HG03460 (cell line): ENCODE results near the gene NR1I3.
A peak's percentile ranks its signal among the peaks of the same experiment; 100 is the strongest.

ENCODE experiments used
- ATAC-seq: cut with Tn5 transposase; IDR thresholded peaks from one replicate; pipeline ENCODE4 v1.9.1; 2021; ENCODE audit not compliant: unreplicated experiment

NR1I3 gene

DNA sequence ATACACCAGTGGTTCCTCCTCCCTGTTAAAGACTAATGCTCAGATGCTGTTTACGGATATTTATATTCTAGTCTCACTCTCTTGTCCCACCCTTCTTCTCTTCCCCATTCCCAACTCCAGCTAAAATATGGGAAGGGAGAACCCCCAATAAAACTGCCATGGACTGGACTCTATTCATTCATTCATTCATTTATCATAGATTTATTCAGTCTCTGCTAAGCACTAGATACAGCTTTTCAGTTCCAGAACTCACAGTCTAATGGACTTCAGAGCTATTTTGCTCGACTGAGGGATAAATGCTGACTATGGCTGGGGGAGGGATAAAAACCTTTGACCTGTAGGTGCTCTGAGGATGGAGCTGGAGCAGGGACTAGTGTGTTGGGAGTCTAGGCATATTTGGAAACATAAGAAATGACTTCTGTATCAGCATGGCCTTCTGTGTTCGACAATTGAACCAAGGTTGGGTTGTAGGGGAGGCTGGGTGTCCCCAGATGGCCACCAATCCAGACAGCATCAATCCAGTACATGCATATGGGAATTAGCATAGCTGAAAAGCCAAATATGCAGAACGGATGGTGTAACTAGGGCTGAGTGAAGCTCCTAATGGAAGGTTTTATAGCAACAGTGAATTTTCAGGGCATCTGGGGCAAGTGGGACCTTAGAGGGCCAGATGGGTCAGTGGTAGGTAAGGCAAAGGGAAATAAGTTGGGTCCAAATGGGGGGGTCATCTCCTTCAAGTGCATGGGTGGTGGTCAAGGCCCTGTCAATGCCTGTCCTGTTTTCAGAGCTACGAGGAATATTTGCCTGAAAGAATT lies 18.7 kb downstream of the NR1I3 start:
- no peak for ATAC-seq

DNA sequence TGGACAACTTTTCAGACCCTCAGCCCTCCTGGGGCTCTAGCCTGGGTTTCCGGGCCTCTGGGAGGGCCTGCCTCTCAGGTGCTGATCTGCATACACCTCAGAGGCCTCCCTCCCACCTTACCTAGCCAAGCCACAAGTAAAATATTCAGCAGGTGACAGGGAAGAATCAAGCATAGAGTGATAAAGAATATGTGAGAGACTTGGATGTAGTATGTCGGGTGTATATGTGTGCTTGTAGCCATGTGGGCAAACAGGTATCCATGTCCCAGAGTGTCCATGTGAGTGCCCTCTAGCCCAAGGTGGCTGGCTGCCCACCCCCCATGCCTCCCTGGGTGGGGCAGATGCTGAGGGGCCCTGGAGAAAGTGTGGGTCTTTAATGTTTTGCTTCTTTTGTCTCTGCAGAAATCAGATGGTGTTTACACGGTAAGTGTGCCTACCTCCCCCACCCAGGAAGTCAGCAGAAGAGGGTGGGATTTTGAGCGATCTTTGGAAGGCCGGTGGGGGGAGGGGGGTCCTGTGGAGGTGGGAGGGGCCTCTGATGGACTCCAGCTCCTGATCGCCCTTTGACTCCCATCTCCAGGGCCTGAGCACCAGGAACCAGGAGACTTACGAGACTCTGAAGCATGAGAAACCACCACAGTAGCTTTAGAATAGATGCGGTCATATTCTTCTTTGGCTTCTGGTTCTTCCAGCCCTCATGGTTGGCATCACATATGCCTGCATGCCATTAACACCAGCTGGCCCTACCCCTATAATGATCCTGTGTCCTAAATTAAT lies 19.5 kb downstream of the NR1I3 start:
- no peak for ATAC-seq

DNA sequence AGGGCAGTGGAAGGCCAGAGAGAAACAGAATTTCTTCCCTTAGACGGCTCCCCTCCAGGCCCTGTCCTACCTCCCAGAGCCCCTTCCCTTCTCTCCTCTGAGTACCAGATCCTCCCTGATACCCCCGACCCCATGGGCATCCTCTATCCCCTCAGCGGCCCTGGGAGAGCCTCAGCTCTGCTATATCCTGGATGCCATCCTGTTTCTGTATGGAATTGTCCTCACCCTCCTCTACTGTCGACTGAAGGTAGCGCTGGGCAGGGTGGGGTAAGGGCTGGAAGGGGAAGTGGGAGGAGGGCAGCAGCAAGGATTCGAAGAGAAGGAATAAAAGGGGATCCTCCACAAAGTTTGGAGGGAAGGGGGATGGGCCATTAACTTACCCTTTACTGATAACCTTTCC lies 20.2 kb downstream of the NR1I3 start:
- no peak for ATAC-seq

DNA sequence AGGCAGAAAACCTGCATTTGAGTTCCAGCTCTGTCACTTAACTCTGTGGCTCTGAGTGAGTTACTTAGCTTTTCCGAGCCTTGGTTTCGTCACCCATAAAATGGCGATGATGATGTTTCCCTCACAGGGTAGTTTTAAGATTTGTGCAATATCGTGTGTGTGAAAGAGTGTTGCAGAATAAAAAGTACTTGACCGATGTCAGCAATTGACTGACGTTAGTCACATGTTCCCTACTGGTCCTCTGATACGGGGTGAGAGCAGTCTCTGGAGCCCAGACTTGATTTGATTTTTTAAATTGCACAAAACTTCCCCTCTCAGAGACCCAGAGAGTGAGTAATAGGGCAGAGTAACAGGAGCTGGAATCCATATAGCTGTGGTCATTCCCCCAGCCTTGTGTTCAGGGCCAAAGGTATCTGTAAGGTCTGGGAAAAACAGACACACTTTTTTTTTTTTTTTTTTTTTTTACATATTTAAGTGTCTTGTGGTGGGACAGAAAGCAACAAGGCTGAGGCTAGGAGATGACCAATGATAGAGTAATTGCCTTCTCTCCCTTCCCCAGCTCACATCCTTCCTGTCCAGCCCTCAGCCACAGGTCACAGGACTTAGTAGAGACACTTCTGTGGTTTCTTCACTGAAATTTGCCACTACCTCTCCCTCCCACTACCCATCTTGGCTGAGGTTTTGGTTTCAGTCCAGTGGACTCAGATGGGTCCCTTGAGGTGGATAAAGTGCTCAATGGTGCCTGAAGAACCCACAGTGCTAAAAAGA lies 20.9 kb downstream of the NR1I3 start:
- ATAC-seq: peak; percentile 83

DNA sequence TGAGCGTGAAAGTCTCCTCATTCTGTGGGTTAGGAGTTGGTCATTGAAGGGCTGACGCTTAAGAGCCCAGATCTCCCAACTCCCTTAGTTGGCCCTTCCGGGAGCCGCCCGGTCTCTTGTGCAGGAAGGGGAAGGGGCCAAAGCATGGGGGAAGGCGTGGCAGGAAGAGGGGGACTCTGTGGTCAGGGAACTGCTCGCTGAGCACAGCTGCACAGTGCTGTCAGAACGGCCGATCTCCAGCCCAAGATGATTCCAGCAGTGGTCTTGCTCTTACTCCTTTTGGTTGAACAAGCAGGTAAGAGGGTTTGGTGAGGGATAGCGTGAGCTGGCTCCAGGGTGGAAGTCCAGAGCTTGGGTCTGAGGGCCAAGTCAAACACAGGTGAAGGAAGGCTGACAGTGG lies 22.9 kb downstream of the NR1I3 start, which contains the start of gene FCER1G:
Gene FCER1G, plus strand, starts transcription at position 220 of the 400 bp plus-strand sequence. Its CDS starts 27 bp downstream, at position 247.
- no peak for ATAC-seq

DNA sequence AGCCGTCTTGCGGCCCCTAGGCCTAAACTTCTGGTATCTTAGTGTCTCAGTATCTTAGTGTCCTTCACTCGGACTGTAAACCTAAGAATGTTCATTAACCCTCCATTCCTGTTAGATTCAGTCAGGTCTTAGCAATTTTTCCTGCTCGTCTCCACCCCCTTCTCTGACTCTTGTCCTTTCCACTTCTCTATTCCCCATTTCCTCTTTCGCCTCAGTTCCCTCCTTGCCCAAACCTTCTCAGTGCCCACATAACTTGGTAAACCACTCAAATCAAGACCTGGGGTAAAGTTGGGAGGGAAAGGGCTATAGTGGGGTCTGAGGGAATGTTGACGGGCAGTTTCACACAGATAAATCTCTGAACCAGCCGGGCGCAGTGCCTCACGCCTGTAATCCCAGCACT lies 23.6 kb downstream of the NR1I3 start:
- ATAC-seq: no peak

DNA sequence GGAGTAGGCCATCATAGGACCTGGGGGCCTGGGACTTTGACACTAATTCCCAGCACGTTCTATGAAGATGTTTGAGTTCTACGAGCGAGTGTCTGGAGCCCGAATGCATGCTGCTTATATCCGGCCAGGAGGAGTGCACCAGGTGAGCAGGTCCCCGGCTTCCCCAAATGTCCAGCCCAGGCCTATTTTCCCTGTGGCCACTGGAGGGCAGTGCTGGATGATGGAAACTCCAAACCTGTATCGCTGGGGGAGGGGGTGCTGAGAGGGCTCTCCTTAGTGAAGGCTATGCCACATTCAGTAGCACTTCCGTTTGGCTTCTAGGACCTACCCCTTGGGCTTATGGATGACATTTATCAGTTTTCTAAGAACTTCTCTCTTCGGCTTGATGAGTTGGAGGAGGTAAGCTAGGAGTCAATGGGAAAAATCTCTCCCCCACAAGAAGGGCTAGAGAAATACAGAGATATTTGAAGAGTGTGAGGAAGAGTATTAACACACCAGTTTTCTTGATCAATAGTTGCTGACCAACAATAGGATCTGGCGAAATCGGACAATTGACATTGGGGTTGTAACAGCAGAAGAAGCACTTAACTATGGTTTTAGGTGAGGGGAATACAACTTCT lies 28.1 kb downstream of the NR1I3 start:
- peak; percentile 57 for ATAC-seq

DNA sequence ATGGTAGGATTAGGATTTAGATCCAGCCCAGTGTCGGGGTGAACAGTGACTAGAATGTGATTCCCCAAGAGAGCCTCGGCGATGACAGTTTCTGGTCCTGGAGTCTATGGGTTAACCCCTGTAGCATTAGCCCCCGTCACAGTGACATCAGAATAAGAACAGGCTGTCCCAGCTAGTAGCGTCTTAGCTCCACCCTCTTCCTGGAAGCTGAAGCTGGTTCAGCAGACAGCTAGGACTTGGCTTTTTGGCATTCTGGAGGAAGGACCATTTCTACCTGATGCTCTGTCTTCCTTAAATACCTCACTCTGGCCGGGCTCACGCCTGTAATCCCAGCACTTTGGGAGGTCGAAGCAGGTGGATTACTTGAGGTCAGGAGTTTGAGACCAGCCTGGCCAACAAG lies 30.8 kb downstream of the NR1I3 start:
- ATAC-seq: no peak

DNA sequence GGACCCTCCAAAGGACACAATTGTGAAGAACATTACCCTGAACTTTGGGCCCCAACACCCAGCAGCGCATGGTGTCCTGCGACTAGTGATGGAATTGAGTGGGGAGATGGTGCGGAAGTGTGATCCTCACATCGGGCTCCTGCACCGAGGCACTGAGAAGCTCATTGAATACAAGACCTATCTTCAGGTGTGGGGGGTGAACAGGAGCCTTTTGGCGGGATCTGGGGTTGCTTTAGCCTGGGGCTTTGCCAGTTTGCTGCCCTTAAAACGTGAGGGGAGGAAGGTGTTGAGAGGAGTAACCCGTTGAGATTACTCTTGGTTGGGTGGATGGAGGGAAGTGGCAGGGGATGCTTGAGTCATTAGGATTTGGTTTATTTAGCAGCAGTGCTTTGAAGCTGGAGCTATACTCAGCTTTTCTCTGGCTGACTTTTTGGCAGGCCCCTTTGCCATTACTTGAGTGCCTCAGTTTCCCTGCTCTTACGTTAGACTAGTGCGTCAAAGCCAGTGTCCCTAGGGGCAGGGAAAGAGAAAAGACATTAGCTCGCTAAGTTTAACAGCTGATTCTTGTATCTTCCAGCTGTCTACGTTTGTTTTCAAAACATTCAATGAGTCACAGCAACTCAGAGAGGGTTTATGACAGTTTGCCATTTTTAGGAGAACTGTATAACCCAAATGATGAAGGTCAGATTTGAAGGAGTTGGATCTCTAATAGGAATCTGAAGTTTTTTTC lies 31.4 kb downstream of the NR1I3 start:
- ATAC-seq: no peak

DNA sequence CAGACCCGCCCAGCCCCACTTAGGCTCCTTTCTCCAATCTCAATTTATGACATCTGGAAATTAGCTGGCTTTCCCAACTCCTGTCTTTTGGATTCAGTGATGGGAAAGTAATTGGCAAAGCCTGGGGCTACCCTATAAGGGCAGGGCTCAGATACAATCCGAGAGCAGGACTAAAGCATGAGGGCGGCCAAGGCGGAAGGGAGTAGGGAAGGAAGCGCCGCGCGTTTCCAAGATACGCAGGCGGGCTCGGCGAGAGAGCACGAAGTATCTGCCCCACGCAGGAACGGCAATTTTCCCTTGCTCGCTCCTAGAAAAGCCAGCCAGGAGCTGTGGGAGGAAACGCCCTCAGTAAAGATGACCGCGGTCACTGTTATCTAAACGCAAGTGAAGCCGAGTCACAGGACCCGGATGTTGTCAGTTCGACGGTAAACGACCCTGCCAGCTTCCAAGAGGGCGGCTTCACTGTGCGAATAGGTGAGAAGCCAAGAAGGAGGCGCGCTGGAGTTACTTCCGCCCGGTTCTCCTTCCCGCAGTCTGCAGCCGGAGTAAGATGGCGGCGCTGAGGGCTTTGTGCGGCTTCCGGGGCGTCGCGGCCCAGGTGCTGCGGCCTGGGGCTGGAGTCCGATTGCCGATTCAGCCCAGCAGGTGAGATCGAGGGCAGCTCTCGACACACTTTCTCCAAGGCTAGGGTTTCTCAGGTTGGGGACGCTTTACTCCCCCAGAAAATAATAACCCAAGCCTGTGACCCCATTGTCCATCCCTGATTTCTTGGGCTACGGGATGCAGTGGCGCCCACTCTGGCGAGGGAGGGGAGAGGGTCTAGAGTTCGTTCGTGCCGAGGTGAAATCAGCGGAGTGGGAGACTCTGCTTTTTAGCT lies 35.9 kb downstream of the NR1I3 start, which contains the start of gene NDUFS2:
Gene NDUFS2, plus strand, starts transcription at position 532 of the 877 bp plus-strand sequence. Its CDS starts 19 bp downstream, at position 551.
- ATAC-seq: peak; percentile 95

DNA sequence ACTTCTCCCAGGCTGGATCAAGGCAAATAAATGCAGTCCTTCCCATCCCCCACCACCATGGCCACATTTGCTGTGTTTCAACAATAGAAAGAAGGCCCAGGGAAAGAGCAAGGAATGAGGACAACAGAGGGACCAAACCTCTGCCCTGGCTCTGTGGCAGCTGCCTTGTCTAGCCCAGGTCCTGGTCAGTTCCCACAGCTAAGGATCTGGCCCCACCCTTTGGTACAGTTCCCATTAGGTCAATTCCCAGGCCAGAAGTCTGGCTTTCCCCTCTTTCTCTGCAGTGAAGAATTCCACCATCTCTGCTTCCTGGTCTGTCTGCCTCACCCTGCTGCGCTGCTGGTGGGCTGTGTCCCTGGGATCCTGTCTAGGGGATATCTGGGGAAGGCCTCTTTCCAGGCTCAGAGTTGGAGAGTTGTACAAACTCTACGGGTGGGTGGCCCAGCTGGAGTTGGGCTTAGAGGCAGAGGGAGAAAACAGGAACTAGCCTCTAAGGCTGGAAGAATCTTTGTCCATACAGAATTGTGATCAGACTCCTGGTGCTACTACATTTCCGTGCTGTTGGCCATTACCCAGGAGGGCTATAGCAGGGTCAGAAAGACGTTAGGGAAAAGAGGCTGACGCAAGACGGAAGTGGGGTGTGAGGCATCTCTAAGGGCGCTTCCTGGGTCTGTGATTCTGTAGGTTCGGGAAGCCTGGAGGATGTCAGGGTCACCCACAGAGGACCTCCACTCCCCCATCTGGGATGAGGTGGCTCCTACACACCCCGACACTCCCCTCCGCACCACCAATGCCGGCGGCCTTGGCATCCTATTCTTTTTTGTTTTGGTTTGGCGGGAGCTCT lies 36.8 kb downstream of the NR1I3 start:
- no peak for ATAC-seq

DNA sequence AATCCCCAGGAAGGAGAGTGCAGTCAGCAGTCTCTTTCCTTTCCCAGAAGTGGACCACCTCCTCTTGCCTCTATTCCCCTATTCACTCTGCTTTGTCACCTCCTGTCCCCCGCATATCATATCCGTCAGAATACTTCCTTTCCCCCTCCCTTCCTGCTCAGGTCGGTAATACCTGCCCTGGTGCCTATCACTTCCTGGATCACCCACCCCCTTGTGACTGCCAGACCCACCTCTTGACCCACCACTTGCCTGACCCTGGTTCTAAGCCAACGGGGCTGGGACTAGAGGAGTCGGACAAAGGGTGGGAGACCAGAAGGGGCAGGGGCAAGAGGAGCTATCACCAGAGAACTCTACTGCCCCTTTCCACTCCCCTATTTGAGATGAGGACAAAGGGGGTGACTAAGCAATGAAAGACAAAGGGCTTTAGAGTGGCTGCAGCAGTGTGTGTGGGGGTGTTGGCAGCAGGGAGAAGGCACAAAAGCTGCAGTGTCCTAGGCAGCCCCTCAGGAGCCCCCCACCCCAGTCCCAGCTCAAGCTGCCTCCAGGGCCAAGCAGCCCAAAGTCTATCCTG lies 37.5 kb downstream of the NR1I3 start:
- ATAC-seq: no peak

DNA sequence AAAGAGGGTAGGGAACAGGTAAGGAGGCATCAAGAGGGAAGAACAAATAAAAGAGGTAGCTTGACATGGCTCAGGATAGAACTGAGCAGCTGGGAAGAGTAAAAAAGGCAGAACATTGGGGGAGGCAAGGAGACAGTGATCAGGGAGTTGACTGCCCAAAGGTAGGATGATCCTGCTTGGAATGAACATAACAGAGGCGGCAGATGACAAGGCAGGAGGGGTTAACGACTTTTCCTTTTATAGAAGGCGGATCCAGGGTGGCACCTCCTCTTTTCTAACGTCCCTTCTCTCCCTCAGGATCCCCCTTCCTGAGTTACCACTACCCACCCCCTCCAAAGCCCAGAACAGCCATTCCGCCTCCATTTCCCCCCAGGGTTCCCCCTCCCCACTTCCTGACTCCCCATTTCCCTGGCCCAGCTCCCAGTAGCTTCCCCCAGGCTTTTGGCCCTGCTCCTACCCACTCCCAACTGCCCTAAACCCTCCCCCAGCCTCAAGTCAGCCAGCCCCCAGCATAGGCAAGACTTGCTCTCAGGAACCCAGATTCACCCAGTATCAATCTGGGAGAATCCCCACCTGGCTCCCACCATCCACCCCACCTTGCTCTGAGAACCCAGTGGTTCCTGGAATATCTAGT lies 38.4 kb downstream of the NR1I3 start:
- ATAC-seq: no peak

DNA sequence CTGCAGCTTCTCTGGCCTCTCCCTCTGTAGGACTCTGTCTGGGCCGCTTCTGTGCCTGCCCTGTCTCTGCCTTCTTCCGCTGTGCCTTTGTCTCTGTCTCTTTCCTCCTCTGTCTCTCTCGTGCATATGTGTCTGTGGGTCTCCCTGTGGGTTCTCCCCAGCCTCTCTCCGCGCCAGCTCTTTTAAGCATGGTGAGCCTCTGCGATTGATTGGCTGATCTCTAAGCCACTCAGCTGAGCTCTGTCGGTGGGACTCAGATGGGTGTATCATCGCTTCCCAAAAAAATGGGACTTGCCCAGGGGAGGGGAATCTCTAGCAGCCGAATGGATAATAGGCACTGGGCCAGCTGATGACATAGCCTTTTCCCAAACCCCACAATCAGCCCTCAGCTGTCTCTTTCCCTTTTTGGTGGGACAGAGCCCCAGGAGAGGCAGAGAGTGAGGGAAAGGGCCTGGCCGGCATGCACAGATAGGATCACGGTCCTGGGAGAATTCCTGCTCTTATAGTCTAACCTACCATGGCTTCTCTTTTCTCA lies 39.0 kb downstream of the NR1I3 start, which contains the start of gene ADAMTS4:
Gene ADAMTS4, minus strand, starts transcription at position 158 of the 535 bp plus-strand sequence. CDS start 427 bp downstream, outside the sequence.
- no peak for ATAC-seq

DNA sequence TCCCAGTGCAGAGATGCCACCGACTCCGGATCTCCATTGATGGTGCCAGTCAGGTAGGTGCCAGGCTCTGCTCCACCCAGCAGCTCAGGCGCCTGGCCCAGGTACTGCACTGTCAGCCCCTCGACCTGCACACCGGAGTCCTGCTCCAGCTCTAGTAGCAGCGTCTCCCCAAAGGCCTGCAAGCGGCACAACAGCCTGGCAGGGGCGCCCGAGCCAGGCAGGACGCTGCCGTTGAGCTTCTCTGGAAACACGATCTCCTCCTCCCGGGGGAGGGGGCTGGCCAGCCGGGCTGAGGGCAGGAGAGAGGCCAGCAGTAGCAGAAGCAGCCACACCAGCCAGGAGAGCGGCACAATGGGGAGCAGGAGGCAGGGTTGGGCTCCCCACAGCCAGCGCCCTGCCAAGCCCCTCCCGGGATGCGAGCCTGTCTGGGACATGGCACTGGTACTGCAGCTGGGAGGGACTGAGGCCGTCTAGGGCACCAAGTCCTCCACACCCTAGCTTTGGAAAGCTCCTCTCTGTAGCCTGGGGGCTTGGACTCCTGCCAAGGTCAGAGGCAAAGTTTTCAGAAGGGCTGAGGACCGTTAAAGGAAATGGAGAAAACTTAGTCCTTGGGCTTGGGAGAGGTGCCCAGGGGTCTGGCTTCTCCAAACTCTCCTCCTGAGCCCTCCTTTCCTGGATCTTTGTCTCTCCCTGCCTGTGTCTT lies 39.7 kb downstream of the NR1I3 start:
- no peak for ATAC-seq

DNA sequence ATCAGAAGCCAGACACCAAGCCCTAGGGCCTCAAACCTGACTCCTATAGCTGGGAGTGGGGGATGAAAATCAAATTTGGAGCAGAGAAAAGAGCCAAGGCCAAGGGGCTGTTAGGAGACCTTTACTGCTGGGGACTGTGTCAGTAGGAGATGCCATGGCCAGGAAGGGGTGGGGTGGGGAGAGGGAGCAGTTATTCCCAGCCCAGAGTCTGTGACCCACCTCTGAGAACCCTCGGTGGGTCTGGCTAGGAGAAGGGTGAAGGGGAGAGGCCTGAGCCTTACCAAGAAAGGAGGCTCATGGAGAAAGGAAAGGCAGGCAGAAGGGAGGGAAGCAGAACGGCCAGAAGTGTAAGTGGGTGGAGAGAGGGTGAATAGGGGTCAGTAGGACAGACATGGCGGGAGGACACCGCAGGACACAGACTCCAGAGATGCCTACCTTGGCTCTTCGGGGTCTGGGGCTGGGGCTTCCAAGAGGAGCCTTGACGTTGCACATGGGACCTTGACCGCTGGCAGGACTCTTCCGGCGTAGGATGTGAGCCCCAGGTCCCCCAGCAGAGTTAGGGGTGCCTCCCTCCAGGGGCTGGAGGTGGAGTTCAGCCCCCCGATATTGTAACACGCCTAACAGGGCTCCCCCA lies 40.3 kb downstream of the NR1I3 start:
- no peak for ATAC-seq
